Activated CD8-positive, alpha-beta T cell treated with anti-CD3 and anti-CD28 coated beads for 36 hours (primary cell): ENCODE measurements around the gene BLACAT1. TPM values are rescaled to one million over a fixed set of nuclear protein-coding genes. Genes with fewer than 3 reads are reported as not detected.

Experiments used
- ATAC-seq: fragments of 200-7000 bp; cut with Tn5 transposase; one replicate; pipeline ENCODE4 v1.10.0; 2021; ENCODE audit warnings: mild to moderate bottlenecking, moderate library complexity
- CTCF ChIA-PET: fragments of 350-600 bp; sonication (Branson Sonifier 250); formaldehyde crosslinking; loops from one replicate; lab custom pipeline; 2021; ENCODE audit warnings: antibody characterized with exemption; lab: Charles Lee
- POLR2A ChIA-PET: fragments of 350-600 bp; sonication (Branson Sonifier 250); formaldehyde crosslinking; loops from one replicate; lab custom pipeline; 2021; ENCODE audit warnings: antibody characterized with exemption; lab: Charles Lee
- DNase-seq: peaks from one replicate; pipeline ENCODE4 v3.0.0-alpha.2; 2020
- H3K27ac Mint-ChIP-seq: one replicate; pipeline ENCODE4 v1.8.0; 2021; ENCODE audit warnings: mild to moderate bottlenecking, mixed read lengths
- H3K27me3 Mint-ChIP-seq: one replicate; pipeline ENCODE4 v1.8.0; 2021; ENCODE audit warnings: mixed read lengths
- H3K36me3 Mint-ChIP-seq: one replicate; pipeline ENCODE4 v1.8.0; 2021; ENCODE audit warnings: low read depth, mixed read lengths
- H3K4me1 Mint-ChIP-seq: one replicate; pipeline ENCODE4 v1.8.0; 2021; ENCODE audit warnings: low read depth, mixed read lengths
- H3K4me3 Mint-ChIP-seq: one replicate; pipeline ENCODE4 v1.8.0; 2021; ENCODE audit warnings: mild to moderate bottlenecking, moderate library complexity, mixed read lengths
- H3K9me3 Mint-ChIP-seq: one replicate; pipeline ENCODE4 v1.8.0; 2021; ENCODE audit warnings: mixed read lengths
- CTCF ChIP-seq: fragments of 200-600 bp; IDR thresholded peaks from one replicate; pipeline ENCODE4 v1.8.0; 2022; ENCODE audit warnings: antibody characterized with exemption, mild to moderate bottlenecking
- intact Hi-C: fragments of 100-400 bp; cut with micrococcal nuclease; formaldehyde crosslinking; loops from one replicate; pipeline ENCODE4 v1.10.0; 2022
- total RNA-seq, 2 experiments: library from RNA; stranded (reverse); gene quantifications; one replicate each; pipeline ENCODE4 v1.2.3, GENCODE V29; 2021

Gene BLACAT1
- total RNA-seq, 2 experiments from 2014 or later = 0.13 TPM; not detected in 1

GRCh38 chr1:205444300-205444930 lies 11.4 kb downstream of the BLACAT1 start:
- DNase-seq = no peak
- Mint-ChIP-seq H3K27ac (no peak overlapping the region), H3K9me3 (no peaks in the 10 kb centered on the region), H3K27me3 (peaks cover 3% of the 10 kb centered on the region), H3K4me1 (peaks cover 23% of the 10 kb centered on the region), H3K36me3 (no peaks in the 10 kb centered on the region), H3K4me3 (no peak overlapping the region)
- intact Hi-C loops = no loop called here
- ChIA-PET POLR2A (no interaction called here), CTCF (interaction anchor here (0.6 to 4.6 kb wide), 3 partner anchors 13 to 171 kb away, joined by 3 to 42 read pairs (median 3); no protein-coding TSS in a partner anchor)
- ATAC-seq = no peak
- TF ChIP-seq CTCF = no peak

- ChIA-PET POLR2A (no interaction called here), CTCF (interaction anchor here (0.7 to 4.6 kb wide), 3 partner anchors 12 to 81 kb away, joined by 3 to 42 read pairs (median 4); no protein-coding TSS in a partner anchor)
- TF ChIP-seq CTCF = no peak
- intact Hi-C loops = no loop called here
- Mint-ChIP-seq H3K4me3 (no peak overlapping the region), H3K27ac (no peak overlapping the region), H3K36me3 (no peaks in the 10 kb centered on the region), H3K4me1 (peaks cover 22% of the 10 kb centered on the region), H3K27me3 (peaks cover 2% of the 10 kb centered on the region), H3K9me3 (no peaks in the 10 kb centered on the region)
- no peak for DNase-seq
- no peak for ATAC-seq
Observed at GRCh38 chr1:205443585-205444299, 12.1 kb downstream of the BLACAT1 start.

GRCh38 chr1:205442051-205442725 lies 13.7 kb downstream of the BLACAT1 start:
- CTCF ChIA-PET = interaction anchor here (1.2 to 4.6 kb wide), 5 partner anchors 11 to 88 kb away, joined by 3 to 42 read pairs (median 7); partner anchors contain the start of gene BLACAT1
- no peak for ATAC-seq
- TF ChIP-seq CTCF = no peak
- POLR2A ChIA-PET = interaction anchor here (0.6 kb wide), 1 partner anchor 18 kb away, joined by 3 read pairs; no protein-coding TSS in a partner anchor
- no peaks in the 10 kb centered on the region for H3K27me3 Mint-ChIP-seq
- no peak overlapping the region for H3K27ac Mint-ChIP-seq
- no peaks in the 10 kb centered on the region for H3K36me3 Mint-ChIP-seq
- no peaks in the 10 kb centered on the region for H3K9me3 Mint-ChIP-seq
- no peak overlapping the region for H3K4me3 Mint-ChIP-seq
- intact Hi-C loops = no loop called here
- no peak for DNase-seq
- peaks cover 22% of the 10 kb centered on the region for H3K4me1 Mint-ChIP-seq

GRCh38 chr1:205441716-205442050 lies 14.2 kb downstream of the BLACAT1 start:
- Mint-ChIP-seq H3K4me1 (peaks cover 22% of the 10 kb centered on the region), H3K27me3 (no peaks in the 10 kb centered on the region), H3K36me3 (no peaks in the 10 kb centered on the region), H3K4me3 (peak overlapping the region; percentile 74), H3K27ac (peak overlapping the region; percentile 89), H3K9me3 (no peaks in the 10 kb centered on the region)
- no peak for TF ChIP-seq CTCF
- no peak for DNase-seq
- CTCF ChIA-PET = interaction anchor here (0.6 to 4.6 kb wide), 9 partner anchors 8 to 216 kb away, joined by 3 to 42 read pairs (median 4); partner anchors contain the start of gene BLACAT1
- intact Hi-C loops = no loop called here
- POLR2A ChIA-PET = interaction anchor here (1.0 to 1.1 kb wide), 3 partner anchors 8 to 32 kb away, joined by 3 to 4 read pairs (median 3); no protein-coding TSS in a partner anchor
- no peak for ATAC-seq
